GM12878 (cell line): ENCODE data around the gene GNG3. TPM values are rescaled to one million over a fixed set of nuclear protein-coding genes. Genes with fewer than 3 reads are reported as not detected.
A peak's percentile ranks its signal among the peaks of the same experiment; 100 is the strongest.

Experiments
- BCL11A ChIP-seq: IDR thresholded peaks from 2 replicates; pipeline ENCODE4 v1.6.1; 2011; ENCODE audit warnings: low read depth, low read length
- CBFB ChIP-seq: IDR thresholded peaks from 2 replicates; pipeline ENCODE4 v1.6.1; 2016; ENCODE audit warnings: antibody characterized with exemption, low read depth
- DPF2 ChIP-seq: fragments of 450-650 bp; IDR thresholded peaks from 2 replicates; pipeline ENCODE4 v1.6.1; 2017; ENCODE audit warnings: mild to moderate bottlenecking
- E2F8 ChIP-seq: fragments of 450-650 bp; IDR thresholded peaks from 2 replicates; pipeline ENCODE4 v1.6.1; 2018; ENCODE audit warnings: mild to moderate bottlenecking, low read depth, moderate library complexity; ENCODE audit not compliant: partially characterized antibody
- EGR1 ChIP-seq, 2 experiments: IDR thresholded peaks; 1 replicate in 1 of 2; 2 replicates in 1 of 2; pipeline ENCODE4 v1.6.1; 2011 to 2012; ENCODE audit warnings: low read depth in 2 of 2, low read length in 2 of 2, borderline replicate concordance in 1 of 2, mild to moderate bottlenecking in 1 of 2, moderate library complexity in 1 of 2
- EP300 ChIP-seq, 2 experiments: fragments of 150-350 bp in 1 of 2; IDR thresholded peaks; 2 replicates each; pipeline ENCODE4 v1.6.1; 2011 to 2012; ENCODE audit warnings: low read depth in 2 of 2, low read length in 2 of 2, borderline replicate concordance in 1 of 2, improper control_type of control experiment in 1 of 2, inconsistent platforms in 1 of 2; ENCODE audit not compliant: control insufficient read depth in 1 of 2
- GATAD2B ChIP-seq: fragments of 450-650 bp; conservative IDR thresholded peaks from 2 replicates; pipeline ENCODE4 v1.6.1; 2017; ENCODE audit warnings: low read depth, mild to moderate bottlenecking, moderate library complexity
- HCFC1 ChIP-seq: fragments of 150-350 bp; IDR thresholded peaks from 2 replicates; pipeline ENCODE4 v1.6.1; 2014; ENCODE audit warnings: low read length
- HDGF ChIP-seq: fragments of 450-650 bp; IDR thresholded peaks from 2 replicates; pipeline ENCODE4 v1.6.1; 2016; ENCODE audit warnings: antibody characterized with exemption
- IKZF1 ChIP-seq: fragments of 450-650 bp; conservative IDR thresholded peaks from 2 replicates; pipeline ENCODE4 v1.6.1; 2017; ENCODE audit warnings: antibody characterized with exemption, mild to moderate bottlenecking
- NBN ChIP-seq: fragments of 450-650 bp; IDR thresholded peaks from 2 replicates; pipeline ENCODE4 v1.6.1; 2016
- NFYB ChIP-seq: IDR thresholded peaks from 2 replicates; pipeline ENCODE4 v1.6.1; 2011; ENCODE audit warnings: low read depth, mild to moderate bottlenecking, low read length, improper control_type of control experiment, moderate library complexity; ENCODE audit not compliant: insufficient read depth
- NR2C1 ChIP-seq: fragments of 450-650 bp; IDR thresholded peaks from 2 replicates; pipeline ENCODE4 v1.6.1; 2017; ENCODE audit warnings: antibody characterized with exemption, mild to moderate bottlenecking, moderate library complexity
- PAX5 ChIP-seq: IDR thresholded peaks from 2 replicates; pipeline ENCODE4 v1.6.1; 2011; ENCODE audit warnings: low read depth, low read length, borderline replicate concordance
- RB1 ChIP-seq: fragments of 450-650 bp; formaldehyde crosslinking; IDR thresholded peaks from 2 replicates; pipeline ENCODE4 v1.6.1; 2017; ENCODE audit warnings: mild to moderate bottlenecking, borderline replicate concordance
- RUNX3 ChIP-seq: IDR thresholded peaks from 2 replicates; pipeline ENCODE4 v1.6.1; 2012; ENCODE audit warnings: low read length, inconsistent platforms
- SMARCA5 ChIP-seq: fragments of 450-650 bp; IDR thresholded peaks from 2 replicates; pipeline ENCODE4 v1.6.1; 2017; ENCODE audit warnings: mild to moderate bottlenecking
- SP1 ChIP-seq: IDR thresholded peaks from one replicate; pipeline ENCODE4 v1.6.1; 2011; ENCODE audit warnings: low read depth, low read length
- TCF12 ChIP-seq: IDR thresholded peaks from 2 replicates; pipeline ENCODE4 v1.6.1; 2011; ENCODE audit warnings: low read depth, mild to moderate bottlenecking, low read length
- TCF7 ChIP-seq: IDR thresholded peaks from 2 replicates; pipeline ENCODE4 v1.6.1; 2014; ENCODE audit warnings: antibody characterized with exemption, borderline replicate concordance
- YY1 ChIP-seq: IDR thresholded peaks from 2 replicates; pipeline ENCODE4 v1.6.1; 2011; ENCODE audit warnings: low read depth, mild to moderate bottlenecking, low read length
- ZNF207 ChIP-seq: fragments of 450-650 bp; IDR thresholded peaks from 2 replicates; pipeline ENCODE4 v1.6.1; 2014; ENCODE audit warnings: antibody characterized with exemption, mild to moderate bottlenecking, borderline replicate concordance
- ZNF274 ChIP-seq: IDR thresholded peaks from one replicate; pipeline ENCODE4 v1.8.0; 2011; ENCODE audit not compliant: insufficient read length, insufficient read depth
- ZNF384 ChIP-seq: IDR thresholded peaks from 2 replicates; pipeline ENCODE4 v1.6.1; 2012; ENCODE audit warnings: low read depth, mild to moderate bottlenecking, low read length, improper control_type of control experiment, borderline replicate concordance
- polyA plus RNA-seq, 11 experiments: library from polyadenylated mRNA; depleted of rRNA in 4 of 11; unstranded in 6 of 11; stranded (reverse) in 5 of 11; fragments of >200 nt; fragmentation: Nextera tagmentation in 4 of 11; fragmentation: Illumina TruSeq in 1 of 11; extraction: Ambion mirVana in 4 of 11; extraction: Trizol in 1 of 11; gene quantifications; 1 replicate in 1 of 11; 2 replicates in 10 of 11; pipeline versions ENCODE4 v1.2.1 to v1.2.3, GENCODE V29; 2011 to 2016; ENCODE audit warnings: inconsistent platforms in 2 of 11, missing spikeins in 2 of 11, low read depth in 1 of 11
- total RNA-seq, 4 experiments: library from RNA; depleted of rRNA in 3 of 4; stranded (reverse); fragments of >200 nt in 3 of 4; fragmentation: Illumina TruSeq in 1 of 4; extraction: Trizol in 1 of 4; gene quantifications; 2 replicates each; pipeline versions ENCODE4 v1.2.1 to v1.2.3, GENCODE V29; 2013 to 2021
- TF ChIP-seq, protein P1 (sequence below): fragments of 450-650 bp; IDR thresholded peaks from 2 replicates; pipeline ENCODE4 v1.6.1; 2016; ENCODE audit warnings: mild to moderate bottlenecking, moderate library complexity, borderline replicate concordance

Gene GNG3
- total and polyA plus RNA-seq, 10 of the 15 experiments (the other 5 are each of a cell fraction or from before 2014, with no cell fraction given) = 0.27 to 0.83 (median 0.57) TPM; not detected in 5

GRCh38 chr11:62671608-62672389, 35.7 kb upstream of the GNG3 start, which contains the start of the genes LBHD1 and UQCC3 (continued):
- TF ChIP-seq RUNX3 = peak; percentile 66
- peak; percentile 95 for TF ChIP-seq IKZF1
- TF ChIP-seq BCL11A = 0 out of 2 replicates have a peak, but pooled peaks have one; percentile 1
- TF ChIP-seq EGR1 (IDR thresholded peaks at IDR 0.05; ENCODE audit: borderline replicate concordance in 1 of 2, low read depth in 2 of 2, low read length in 2 of 2) = peak in 1 of 2 experiments; percentile 48; a peak in 1 of 3 replicates
- TF ChIP-seq HCFC1 = peak; percentile 60; the same call in 1 of the 2 replicates
- TF ChIP-seq TCF7 = peak; percentile 54; the same call in 1 of the 2 replicates
- peak; percentile 74; the same call in 1 of the 2 replicates for TF ChIP-seq GATAD2B
- TF ChIP-seq ZNF384 = no peak
- peak; percentile 53 for TF ChIP-seq E2F8
- peak; percentile 67 for TF ChIP-seq DPF2
- peak; percentile 89 for TF ChIP-seq YY1
- TF ChIP-seq, protein P1, sequence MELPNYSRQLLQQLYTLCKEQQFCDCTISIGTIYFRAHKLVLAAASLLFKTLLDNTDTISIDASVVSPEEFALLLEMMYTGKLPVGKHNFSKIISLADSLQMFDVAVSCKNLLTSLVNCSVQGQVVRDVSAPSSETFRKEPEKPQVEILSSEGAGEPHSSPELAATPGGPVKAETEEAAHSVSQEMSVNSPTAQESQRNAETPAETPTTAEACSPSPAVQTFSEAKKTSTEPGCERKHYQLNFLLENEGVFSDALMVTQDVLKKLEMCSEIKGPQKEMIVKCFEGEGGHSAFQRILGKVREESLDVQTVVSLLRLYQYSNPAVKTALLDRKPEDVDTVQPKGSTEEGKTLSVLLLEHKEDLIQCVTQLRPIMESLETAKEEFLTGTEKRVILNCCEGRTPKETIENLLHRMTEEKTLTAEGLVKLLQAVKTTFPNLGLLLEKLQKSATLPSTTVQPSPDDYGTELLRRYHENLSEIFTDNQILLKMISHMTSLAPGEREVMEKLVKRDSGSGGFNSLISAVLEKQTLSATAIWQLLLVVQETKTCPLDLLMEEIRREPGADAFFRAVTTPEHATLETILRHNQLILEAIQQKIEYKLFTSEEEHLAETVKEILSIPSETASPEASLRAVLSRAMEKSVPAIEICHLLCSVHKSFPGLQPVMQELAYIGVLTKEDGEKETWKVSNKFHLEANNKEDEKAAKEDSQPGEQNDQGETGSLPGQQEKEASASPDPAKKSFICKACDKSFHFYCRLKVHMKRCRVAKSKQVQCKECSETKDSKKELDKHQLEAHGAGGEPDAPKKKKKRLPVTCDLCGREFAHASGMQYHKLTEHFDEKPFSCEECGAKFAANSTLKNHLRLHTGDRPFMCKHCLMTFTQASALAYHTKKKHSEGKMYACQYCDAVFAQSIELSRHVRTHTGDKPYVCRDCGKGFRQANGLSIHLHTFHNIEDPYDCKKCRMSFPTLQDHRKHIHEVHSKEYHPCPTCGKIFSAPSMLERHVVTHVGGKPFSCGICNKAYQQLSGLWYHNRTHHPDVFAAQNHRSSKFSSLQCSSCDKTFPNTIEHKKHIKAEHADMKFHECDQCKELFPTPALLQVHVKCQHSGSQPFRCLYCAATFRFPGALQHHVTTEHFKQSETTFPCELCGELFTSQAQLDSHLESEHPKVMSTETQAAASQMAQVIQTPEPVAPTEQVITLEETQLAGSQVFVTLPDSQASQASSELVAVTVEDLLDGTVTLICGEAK = peak; percentile 86; the same call in 1 of the 2 replicates
- peak; percentile 73; the same call in 1 of the 2 replicates for TF ChIP-seq NBN
- TF ChIP-seq NFYB = peak; percentile 82
- peak; percentile 3; the same call in 1 of the 2 replicates for TF ChIP-seq ZNF207
- TF ChIP-seq RB1 = peak; percentile 90; the same call in 1 of the 2 replicates
- TF ChIP-seq HDGF = 0 out of 2 replicates have a peak, but pooled peaks have one; percentile 59
- no peak for TF ChIP-seq SMARCA5
- TF ChIP-seq CBFB = peak; percentile 84
- TF ChIP-seq ZNF274 = no peak
- TF ChIP-seq PAX5 = 0 out of 2 replicates have a peak, but pooled peaks have one; percentile 15
- TF ChIP-seq NR2C1 = peak; percentile 88
- TF ChIP-seq SP1 = peak; percentile 47
- TF ChIP-seq TCF12 = peak; percentile 72; the same call in 1 of the 2 replicates
- TF ChIP-seq EP300 (IDR thresholded peaks at IDR 0.05; ENCODE audit: borderline replicate concordance in 1 of 2, control insufficient read depth in 1 of 2, low read depth in 2 of 2, low read length in 2 of 2) = no peak
